ENCODE results near the gene TTC34.
"Not testable (repeated sequence)": the region's sequence is repeated elsewhere in the genome, so short reads cannot be mapped to it uniquely, and the experiment has no call there.

The TTC34 gene

GRCh38 chr1:2759433-2759832, 42.1 kb downstream of the TTC34 start:
- H3K27ac ChIP-seq (ENCODE audit: low read depth, low read length); H3K9me3 ChIP-seq (ENCODE audit: control insufficient read depth in 1 of 2, low read length in 2 of 2); H3K9ac ChIP-seq (ENCODE audit: low read depth in 1 of 2, low read length in 2 of 2); H3K4me3 ChIP-seq (ENCODE audit: low read depth in 1 of 2, low read length in 2 of 2); H3K27me3 ChIP-seq (ENCODE audit: control insufficient read depth in 1 of 2, insufficient read depth in 2 of 2, low read length in 2 of 2); H3K36me3 ChIP-seq (ENCODE audit: control insufficient read depth in 1 of 2, insufficient read depth in 2 of 2, low read length in 2 of 2); H3K4me1 ChIP-seq (ENCODE audit: control insufficient read depth in 1 of 2, insufficient read depth in 2 of 2, low read length in 2 of 2): not testable (repeated sequence)

- H3K9ac ChIP-seq (ENCODE audit: low read depth in 1 of 2, low read length in 2 of 2); H3K27ac ChIP-seq (ENCODE audit: low read depth, low read length); H3K4me3 ChIP-seq (ENCODE audit: low read depth in 1 of 2, low read length in 2 of 2); H3K9me3 ChIP-seq (ENCODE audit: control insufficient read depth in 1 of 2, low read length in 2 of 2); H3K36me3 ChIP-seq (ENCODE audit: control insufficient read depth in 1 of 2, insufficient read depth in 2 of 2, low read length in 2 of 2); H3K27me3 ChIP-seq (ENCODE audit: control insufficient read depth in 1 of 2, insufficient read depth in 2 of 2, low read length in 2 of 2); H3K4me1 ChIP-seq (ENCODE audit: control insufficient read depth in 1 of 2, insufficient read depth in 2 of 2, low read length in 2 of 2): not testable (repeated sequence)
Measured at GRCh38 chr1:2757519-2757918, 44.0 kb downstream of the TTC34 start.

GRCh38 chr1:2755426-2755825, 46.1 kb downstream of the TTC34 start:
- H3K36me3 ChIP-seq (ENCODE audit: control insufficient read depth in 1 of 2, insufficient read depth in 2 of 2, low read length in 2 of 2); H3K4me1 ChIP-seq (ENCODE audit: control insufficient read depth in 1 of 2, insufficient read depth in 2 of 2, low read length in 2 of 2); H3K27ac ChIP-seq (ENCODE audit: low read depth, low read length); H3K9me3 ChIP-seq (ENCODE audit: control insufficient read depth in 1 of 2, low read length in 2 of 2); H3K4me3 ChIP-seq (ENCODE audit: low read depth in 1 of 2, low read length in 2 of 2); H3K27me3 ChIP-seq (ENCODE audit: control insufficient read depth in 1 of 2, insufficient read depth in 2 of 2, low read length in 2 of 2); H3K9ac ChIP-seq (ENCODE audit: low read depth in 1 of 2, low read length in 2 of 2): not testable (repeated sequence)

- H3K27me3 ChIP-seq (ENCODE audit: control insufficient read depth in 1 of 2, insufficient read depth in 2 of 2, low read length in 2 of 2); H3K4me3 ChIP-seq (ENCODE audit: low read depth in 1 of 2, low read length in 2 of 2); H3K9me3 ChIP-seq (ENCODE audit: control insufficient read depth in 1 of 2, low read length in 2 of 2); H3K36me3 ChIP-seq (ENCODE audit: control insufficient read depth in 1 of 2, insufficient read depth in 2 of 2, low read length in 2 of 2); H3K4me1 ChIP-seq (ENCODE audit: control insufficient read depth in 1 of 2, insufficient read depth in 2 of 2, low read length in 2 of 2); H3K9ac ChIP-seq (ENCODE audit: low read depth in 1 of 2, low read length in 2 of 2); H3K27ac ChIP-seq (ENCODE audit: low read depth, low read length): not testable (repeated sequence)
Measured at GRCh38 chr1:2754597-2754996, 46.9 kb downstream of the TTC34 start.

GRCh38 chr1:2752503-2752902, 49.0 kb downstream of the TTC34 start:
- not testable (repeated sequence) for H3K27me3 ChIP-seq (ENCODE audit: control insufficient read depth in 1 of 2, insufficient read depth in 2 of 2, low read length in 2 of 2); H3K4me1 ChIP-seq (ENCODE audit: control insufficient read depth in 1 of 2, insufficient read depth in 2 of 2, low read length in 2 of 2); H3K9me3 ChIP-seq (ENCODE audit: control insufficient read depth in 1 of 2, low read length in 2 of 2); H3K9ac ChIP-seq (ENCODE audit: low read depth in 1 of 2, low read length in 2 of 2); H3K27ac ChIP-seq (ENCODE audit: low read depth, low read length); H3K4me3 ChIP-seq (ENCODE audit: low read depth in 1 of 2, low read length in 2 of 2); H3K36me3 ChIP-seq (ENCODE audit: control insufficient read depth in 1 of 2, insufficient read depth in 2 of 2, low read length in 2 of 2)

- not testable (repeated sequence) for H3K36me3 ChIP-seq (ENCODE audit: control insufficient read depth in 1 of 2, insufficient read depth in 2 of 2, low read length in 2 of 2); H3K9me3 ChIP-seq (ENCODE audit: control insufficient read depth in 1 of 2, low read length in 2 of 2); H3K27ac ChIP-seq (ENCODE audit: low read depth, low read length); H3K27me3 ChIP-seq (ENCODE audit: control insufficient read depth in 1 of 2, insufficient read depth in 2 of 2, low read length in 2 of 2); H3K9ac ChIP-seq (ENCODE audit: low read depth in 1 of 2, low read length in 2 of 2); H3K4me3 ChIP-seq (ENCODE audit: low read depth in 1 of 2, low read length in 2 of 2); H3K4me1 ChIP-seq (ENCODE audit: control insufficient read depth in 1 of 2, insufficient read depth in 2 of 2, low read length in 2 of 2)
Measured at GRCh38 chr1:2751866-2752265, 49.6 kb downstream of the TTC34 start.

- not testable (repeated sequence) for H3K4me1 ChIP-seq (ENCODE audit: control insufficient read depth in 1 of 2, insufficient read depth in 2 of 2, low read length in 2 of 2); H3K4me3 ChIP-seq (ENCODE audit: low read depth in 1 of 2, low read length in 2 of 2); H3K27ac ChIP-seq (ENCODE audit: low read depth, low read length); H3K9ac ChIP-seq (ENCODE audit: low read depth in 1 of 2, low read length in 2 of 2); H3K27me3 ChIP-seq (ENCODE audit: control insufficient read depth in 1 of 2, insufficient read depth in 2 of 2, low read length in 2 of 2); H3K9me3 ChIP-seq (ENCODE audit: control insufficient read depth in 1 of 2, low read length in 2 of 2); H3K36me3 ChIP-seq (ENCODE audit: control insufficient read depth in 1 of 2, insufficient read depth in 2 of 2, low read length in 2 of 2)
Measured at GRCh38 chr1:2750766-2751730, 50.4 kb downstream of the TTC34 start.

GRCh38 chr1:2750041-2750680, 51.3 kb downstream of the TTC34 start:
- not testable (repeated sequence) for H3K27ac ChIP-seq (ENCODE audit: low read depth, low read length); H3K4me1 ChIP-seq (ENCODE audit: control insufficient read depth in 1 of 2, insufficient read depth in 2 of 2, low read length in 2 of 2); H3K36me3 ChIP-seq (ENCODE audit: control insufficient read depth in 1 of 2, insufficient read depth in 2 of 2, low read length in 2 of 2); H3K27me3 ChIP-seq (ENCODE audit: control insufficient read depth in 1 of 2, insufficient read depth in 2 of 2, low read length in 2 of 2); H3K9me3 ChIP-seq (ENCODE audit: control insufficient read depth in 1 of 2, low read length in 2 of 2); H3K4me3 ChIP-seq (ENCODE audit: low read depth in 1 of 2, low read length in 2 of 2); H3K9ac ChIP-seq (ENCODE audit: low read depth in 1 of 2, low read length in 2 of 2)

GRCh38 chr1:2748626-2749025, 52.9 kb downstream of the TTC34 start:
- not testable (repeated sequence) for H3K9me3 ChIP-seq (ENCODE audit: control insufficient read depth in 1 of 2, low read length in 2 of 2); H3K4me1 ChIP-seq (ENCODE audit: control insufficient read depth in 1 of 2, insufficient read depth in 2 of 2, low read length in 2 of 2); H3K9ac ChIP-seq (ENCODE audit: low read depth in 1 of 2, low read length in 2 of 2); H3K4me3 ChIP-seq (ENCODE audit: low read depth in 1 of 2, low read length in 2 of 2); H3K27ac ChIP-seq (ENCODE audit: low read depth, low read length); H3K27me3 ChIP-seq (ENCODE audit: control insufficient read depth in 1 of 2, insufficient read depth in 2 of 2, low read length in 2 of 2); H3K36me3 ChIP-seq (ENCODE audit: control insufficient read depth in 1 of 2, insufficient read depth in 2 of 2, low read length in 2 of 2)

GRCh38 chr1:2694796-2695195, 106.7 kb downstream of the TTC34 start:
- not testable (repeated sequence) for H3K4me1 ChIP-seq (ENCODE audit: control insufficient read depth in 1 of 2, insufficient read depth in 2 of 2, low read length in 2 of 2); H3K9me3 ChIP-seq (ENCODE audit: control insufficient read depth in 1 of 2, low read length in 2 of 2); H3K27me3 ChIP-seq (ENCODE audit: control insufficient read depth in 1 of 2, insufficient read depth in 2 of 2, low read length in 2 of 2); H3K27ac ChIP-seq (ENCODE audit: low read depth, low read length); H3K9ac ChIP-seq (ENCODE audit: low read depth in 1 of 2, low read length in 2 of 2); H3K4me3 ChIP-seq (ENCODE audit: low read depth in 1 of 2, low read length in 2 of 2); H3K36me3 ChIP-seq (ENCODE audit: control insufficient read depth in 1 of 2, insufficient read depth in 2 of 2, low read length in 2 of 2)

Data from duodenal mucosa (tissue), 2 donors.